HepG2 (cell line): Measurements from ENCODE around the gene RPS6KL1. TPM values are rescaled to one million over a fixed set of nuclear protein-coding genes. Genes with fewer than 3 reads are reported as not detected.
A peak's percentile ranks its signal among the peaks of the same experiment; 100 is the strongest.

ENCODE experiments used
- ATF7-NPFF ChIP-seq: sonication (generic); formaldehyde crosslinking; IDR thresholded peaks from 2 replicates; pipeline ENCODE4 v1.8.1; 2023; ENCODE audit warnings: mild to moderate bottlenecking, low read depth, missing genetic modification reagents, moderate library complexity
- ETV5 ChIP-seq: IDR thresholded peaks from 2 replicates; pipeline ENCODE4 v1.6.1; 2018; ENCODE audit warnings: missing biosample characterization, missing genetic modification reagents, inconsistent platforms, borderline replicate concordance
- FOXM1 ChIP-seq: sonication (generic); formaldehyde crosslinking; IDR thresholded peaks from 2 replicates; pipeline ENCODE4 v1.5.0; 2020; ENCODE audit warnings: missing genetic modification reagents
- GATAD1 ChIP-seq: IDR thresholded peaks from 2 replicates; pipeline ENCODE4 v1.6.1; 2016; ENCODE audit warnings: missing genetic modification reagents, missing compliant biosample characterization
- KDM6A ChIP-seq: IDR thresholded peaks from 2 replicates; pipeline ENCODE4 v1.6.1; 2016; ENCODE audit warnings: low read depth
- KLF12 ChIP-seq: sonication (generic); formaldehyde crosslinking; IDR thresholded peaks from 2 replicates; pipeline ENCODE4 v1.4.0; 2020; ENCODE audit warnings: missing genetic modification reagents, borderline replicate concordance
- SP1 ChIP-seq, 2 experiments: fragments of 450-650 bp in 1 of 2; sonication (generic) in 1 of 2; formaldehyde crosslinking in 1 of 2; IDR thresholded peaks; 2 replicates each; pipeline versions ENCODE4 v1.4.0 to v1.6.1; 2016 to 2020; ENCODE audit warnings: missing genetic modification reagents in 1 of 2
- SUZ12 ChIP-seq: fragments of 150-350 bp; IDR thresholded peaks from 2 replicates; pipeline ENCODE4 v1.6.1; 2014; ENCODE audit warnings: low read depth, low read length
- TMF1 ChIP-seq: sonication (generic); formaldehyde crosslinking; IDR thresholded peaks from 2 replicates; pipeline ENCODE4 v1.8.1; 2022; ENCODE audit warnings: low read depth, missing genetic modification reagents
- XRCC5 ChIP-seq: fragments of 200-400 bp; formaldehyde crosslinking; optimal IDR thresholded peaks from 2 replicates; pipeline ENCODE3; 2017; ENCODE audit warnings: mild to moderate bottlenecking, low read length
- ZKSCAN8 ChIP-seq: IDR thresholded peaks from 2 replicates; pipeline ENCODE4 v1.6.1; 2016; ENCODE audit warnings: borderline replicate concordance, missing genetic modification reagents, missing compliant biosample characterization
- ZMYM4 ChIP-seq: sonication (generic); formaldehyde crosslinking; IDR thresholded peaks from 2 replicates; pipeline ENCODE4 v1.8.1; 2023; ENCODE audit warnings: mild to moderate bottlenecking, missing genetic modification reagents
- ZNF460 ChIP-seq: sonication (generic); formaldehyde crosslinking; IDR thresholded peaks from 2 replicates; pipeline ENCODE4 v1.5.1; 2020; ENCODE audit warnings: missing genetic modification reagents, mild to moderate bottlenecking, borderline replicate concordance
- ZNF549 ChIP-seq: sonication (generic); formaldehyde crosslinking; IDR thresholded peaks from 2 replicates; pipeline ENCODE4 v1.5.0; 2020; ENCODE audit warnings: missing genetic modification reagents
- ZNF562 ChIP-seq: sonication (generic); formaldehyde crosslinking; IDR thresholded peaks from 2 replicates; pipeline ENCODE4 v1.8.0; 2022; ENCODE audit warnings: missing genetic modification reagents, borderline replicate concordance
- ZNF660 ChIP-seq: sonication (generic); formaldehyde crosslinking; IDR thresholded peaks from 2 replicates; pipeline ENCODE4 v1.5.1; 2020; ENCODE audit warnings: mild to moderate bottlenecking, low read depth, missing genetic modification reagents, borderline replicate concordance
- ZNF674 ChIP-seq: sonication (generic); formaldehyde crosslinking; IDR thresholded peaks from 2 replicates; pipeline ENCODE4 v1.5.0; 2020; ENCODE audit warnings: low read depth, mild to moderate bottlenecking, missing genetic modification reagents
- ZNF878 ChIP-seq: sonication (generic); formaldehyde crosslinking; IDR thresholded peaks from 2 replicates; pipeline ENCODE4 v1.8.1; 2023; ENCODE audit warnings: mild to moderate bottlenecking, missing genetic modification reagents, moderate library complexity
- polyA plus RNA-seq, 8 experiments: library from polyadenylated mRNA; depleted of rRNA in 3 of 8; stranded (reverse) in 7 of 8; unstranded in 1 of 8; fragments of >200 nt; fragmentation: Illumina TruSeq in 4 of 8; extraction: Trizol in 4 of 8; gene quantifications; 2 replicates each; pipeline versions ENCODE4 v1.2.1 to v1.2.3, GENCODE V29; 2011 to 2016; ENCODE audit warnings: low read depth in 4 of 8, missing spikeins in 1 of 8, mixed read lengths in 1 of 8; ENCODE audit not compliant: insufficient read depth in 1 of 8
- total RNA-seq, 5 experiments: library from RNA; depleted of rRNA; stranded (reverse); fragments of >200 nt; fragmentation: Illumina TruSeq; extraction: Trizol; gene quantifications; 2 replicates each; pipeline ENCODE4 v1.2.3, GENCODE V29; 2016; ENCODE audit warnings: low read depth in 1 of 5
- TF ChIP-seq, protein P1 (sequence below): sonication (generic); formaldehyde crosslinking; IDR thresholded peaks from 2 replicates; pipeline ENCODE4 v1.4.0; 2020; ENCODE audit warnings: missing genetic modification reagents, borderline replicate concordance
- TF ChIP-seq, protein P2 (sequence below): IDR thresholded peaks from 2 replicates; pipeline ENCODE4 v1.6.1; 2016; ENCODE audit warnings: control low read depth
- TF ChIP-seq, protein P3 (sequence below): sonication (generic); formaldehyde crosslinking; IDR thresholded peaks from 2 replicates; pipeline ENCODE4 v1.8.0; 2022; ENCODE audit warnings: mild to moderate bottlenecking, missing genetic modification reagents; ENCODE audit not compliant: insufficient replicate concordance
- TF ChIP-seq, protein P4 (sequence below): IDR thresholded peaks from 2 replicates; pipeline ENCODE4 v1.6.1; 2016; ENCODE audit warnings: missing genetic modification reagents, missing compliant biosample characterization
- TF ChIP-seq, protein P5 (sequence below): sonication (generic); formaldehyde crosslinking; IDR thresholded peaks from 2 replicates; pipeline ENCODE4 v1.5.1; 2020; ENCODE audit warnings: mild to moderate bottlenecking, missing genetic modification reagents

The RPS6KL1 gene
- total and polyA plus RNA-seq, 2 of the 13 experiments (the other 11 are each of a cell fraction or from before 2014, with no cell fraction given): 6.5 to 11.5 TPM

DNA sequence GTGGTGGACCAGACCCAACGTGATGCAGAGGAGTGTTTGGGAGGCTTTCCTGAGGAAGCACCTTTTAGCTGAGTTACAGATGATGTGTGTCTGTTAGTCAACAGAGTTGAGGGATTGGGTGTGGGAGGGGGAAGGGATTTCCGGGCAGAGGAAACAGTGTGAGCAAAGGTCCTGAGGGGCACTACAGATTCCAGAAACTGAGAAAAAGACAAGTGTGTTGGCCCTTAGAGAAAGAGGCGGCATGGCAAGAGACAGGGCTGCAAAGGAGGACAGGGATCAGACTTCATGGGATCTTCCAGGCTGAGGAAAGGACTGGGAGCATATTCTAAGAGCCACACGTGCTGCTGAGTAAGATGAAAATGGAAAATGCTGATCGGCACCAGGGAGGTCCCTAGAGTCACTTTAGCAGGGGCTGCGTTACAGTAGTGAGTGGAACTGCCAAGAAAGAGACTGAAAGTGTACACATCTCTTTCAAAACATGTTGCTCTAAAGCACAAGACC lies 9.4 kb upstream of the RPS6KL1 start (continued):
- TF ChIP-seq, protein P1, sequence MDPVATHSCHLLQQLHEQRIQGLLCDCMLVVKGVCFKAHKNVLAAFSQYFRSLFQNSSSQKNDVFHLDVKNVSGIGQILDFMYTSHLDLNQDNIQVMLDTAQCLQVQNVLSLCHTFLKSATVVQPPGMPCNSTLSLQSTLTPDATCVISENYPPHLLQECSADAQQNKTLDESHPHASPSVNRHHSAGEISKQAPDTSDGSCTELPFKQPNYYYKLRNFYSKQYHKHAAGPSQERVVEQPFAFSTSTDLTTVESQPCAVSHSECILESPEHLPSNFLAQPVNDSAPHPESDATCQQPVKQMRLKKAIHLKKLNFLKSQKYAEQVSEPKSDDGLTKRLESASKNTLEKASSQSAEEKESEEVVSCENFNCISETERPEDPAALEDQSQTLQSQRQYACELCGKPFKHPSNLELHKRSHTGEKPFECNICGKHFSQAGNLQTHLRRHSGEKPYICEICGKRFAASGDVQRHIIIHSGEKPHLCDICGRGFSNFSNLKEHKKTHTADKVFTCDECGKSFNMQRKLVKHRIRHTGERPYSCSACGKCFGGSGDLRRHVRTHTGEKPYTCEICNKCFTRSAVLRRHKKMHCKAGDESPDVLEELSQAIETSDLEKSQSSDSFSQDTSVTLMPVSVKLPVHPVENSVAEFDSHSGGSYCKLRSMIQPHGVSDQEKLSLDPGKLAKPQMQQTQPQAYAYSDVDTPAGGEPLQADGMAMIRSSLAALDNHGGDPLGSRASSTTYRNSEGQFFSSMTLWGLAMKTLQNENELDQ (CRISPR knock-in tag): no peak
- TF ChIP-seq, protein P2, sequence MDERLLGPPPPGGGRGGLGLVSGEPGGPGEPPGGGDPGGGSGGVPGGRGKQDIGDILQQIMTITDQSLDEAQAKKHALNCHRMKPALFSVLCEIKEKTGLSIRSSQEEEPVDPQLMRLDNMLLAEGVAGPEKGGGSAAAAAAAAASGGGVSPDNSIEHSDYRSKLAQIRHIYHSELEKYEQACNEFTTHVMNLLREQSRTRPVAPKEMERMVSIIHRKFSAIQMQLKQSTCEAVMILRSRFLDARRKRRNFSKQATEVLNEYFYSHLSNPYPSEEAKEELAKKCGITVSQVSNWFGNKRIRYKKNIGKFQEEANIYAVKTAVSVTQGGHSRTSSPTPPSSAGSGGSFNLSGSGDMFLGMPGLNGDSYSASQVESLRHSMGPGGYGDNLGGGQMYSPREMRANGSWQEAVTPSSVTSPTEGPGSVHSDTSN: no peak
- TF ChIP-seq, protein P3, sequence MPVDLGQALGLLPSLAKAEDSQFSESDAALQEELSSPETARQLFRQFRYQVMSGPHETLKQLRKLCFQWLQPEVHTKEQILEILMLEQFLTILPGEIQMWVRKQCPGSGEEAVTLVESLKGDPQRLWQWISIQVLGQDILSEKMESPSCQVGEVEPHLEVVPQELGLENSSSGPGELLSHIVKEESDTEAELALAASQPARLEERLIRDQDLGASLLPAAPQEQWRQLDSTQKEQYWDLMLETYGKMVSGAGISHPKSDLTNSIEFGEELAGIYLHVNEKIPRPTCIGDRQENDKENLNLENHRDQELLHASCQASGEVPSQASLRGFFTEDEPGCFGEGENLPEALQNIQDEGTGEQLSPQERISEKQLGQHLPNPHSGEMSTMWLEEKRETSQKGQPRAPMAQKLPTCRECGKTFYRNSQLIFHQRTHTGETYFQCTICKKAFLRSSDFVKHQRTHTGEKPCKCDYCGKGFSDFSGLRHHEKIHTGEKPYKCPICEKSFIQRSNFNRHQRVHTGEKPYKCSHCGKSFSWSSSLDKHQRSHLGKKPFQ (CRISPR knock-in tag): no peak
- no peak for TF ChIP-seq ZNF549
- TF ChIP-seq ZNF460 (CRISPR knock-in tag): no peak
- TF ChIP-seq ZKSCAN8 (CRISPR knock-in tag): no peak
- TF ChIP-seq ZNF674 (CRISPR knock-in tag): no peak
- no peak for TF ChIP-seq FOXM1
- TF ChIP-seq ZMYM4: no peak
- TF ChIP-seq KDM6A (CRISPR knock-in tag): no peak
- no peak for TF ChIP-seq ZNF660 (CRISPR knock-in tag)
- TF ChIP-seq ETV5 (CRISPR knock-in tag): peak; percentile 83; the same call in 1 of the 2 replicates
- TF ChIP-seq SP1 (IDR thresholded peaks at IDR 0.05): no peak
- TF ChIP-seq SP1 (CRISPR knock-in tag; IDR thresholded peaks at IDR 0.05): no peak
- TF ChIP-seq, protein P4, sequence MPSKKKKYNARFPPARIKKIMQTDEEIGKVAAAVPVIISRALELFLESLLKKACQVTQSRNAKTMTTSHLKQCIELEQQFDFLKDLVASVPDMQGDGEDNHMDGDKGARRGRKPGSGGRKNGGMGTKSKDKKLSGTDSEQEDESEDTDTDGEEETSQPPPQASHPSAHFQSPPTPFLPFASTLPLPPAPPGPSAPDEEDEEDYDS (CRISPR knock-in tag): 0 out of 2 replicates have a peak, but pooled peaks have one; percentile 6
- TF ChIP-seq ZNF878 (CRISPR knock-in tag): no peak
- TF ChIP-seq, protein P5, sequence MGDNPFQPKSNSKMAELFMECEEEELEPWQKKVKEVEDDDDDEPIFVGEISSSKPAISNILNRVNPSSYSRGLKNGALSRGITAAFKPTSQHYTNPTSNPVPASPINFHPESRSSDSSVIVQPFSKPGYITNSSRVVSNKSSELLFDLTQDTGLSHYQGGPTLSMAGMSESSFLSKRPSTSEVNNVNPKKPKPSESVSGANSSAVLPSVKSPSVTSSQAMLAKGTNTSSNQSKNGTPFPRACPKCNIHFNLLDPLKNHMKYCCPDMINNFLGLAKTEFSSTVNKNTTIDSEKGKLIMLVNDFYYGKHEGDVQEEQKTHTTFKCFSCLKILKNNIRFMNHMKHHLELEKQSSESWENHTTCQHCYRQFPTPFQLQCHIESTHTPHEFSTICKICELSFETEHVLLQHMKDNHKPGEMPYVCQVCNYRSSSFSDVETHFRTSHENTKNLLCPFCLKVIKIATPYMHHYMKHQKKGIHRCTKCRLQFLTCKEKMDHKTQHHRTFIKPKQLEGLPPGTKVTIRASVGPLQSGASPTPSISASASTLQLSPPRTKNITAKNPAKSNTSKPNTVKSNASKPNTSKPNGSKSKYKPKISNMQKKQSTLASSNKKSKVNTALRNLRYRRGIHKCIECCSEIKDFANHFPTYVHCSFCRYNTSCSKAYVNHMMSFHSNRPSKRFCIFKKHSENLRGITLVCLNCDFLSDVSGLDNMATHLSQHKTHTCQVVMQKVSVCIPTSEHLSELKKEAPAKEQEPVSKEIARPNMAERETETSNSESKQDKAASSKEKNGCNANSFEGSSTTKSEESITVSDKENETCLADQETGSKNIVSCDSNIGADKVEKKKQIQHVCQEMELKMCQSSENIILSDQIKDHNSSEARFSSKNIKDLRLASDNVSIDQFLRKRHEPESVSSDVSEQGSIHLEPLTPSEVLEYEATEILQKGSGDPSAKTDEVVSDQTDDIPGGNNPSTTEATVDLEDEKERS (CRISPR knock-in tag): no peak
- TF ChIP-seq TMF1 (CRISPR knock-in tag): no peak
- TF ChIP-seq GATAD1 (CRISPR knock-in tag): no peak
- no peak for TF ChIP-seq KLF12 (CRISPR knock-in tag)
- TF ChIP-seq ZNF562 (CRISPR knock-in tag): no peak
- no peak for TF ChIP-seq SUZ12
- no peak for TF ChIP-seq ATF7-NPFF (CRISPR knock-in tag)
- TF ChIP-seq XRCC5: no peak
